Measurements from ENCODE around the gene SRPRB.

GRCh38 chr3:133821767-133822638 is 16.4 kb downstream of the SRPRB start:
- TF ChIP-seq POLR2AphosphoS5 (IDR thresholded peaks at IDR 0.05; ENCODE audit: low read depth, low read length) = 0 out of 2 replicates have a peak, but pooled peaks have one; percentile 23
- no peak for TF ChIP-seq POLR2A (IDR thresholded peaks at IDR 0.05; ENCODE audit: low read depth, low read length)
- TF ChIP-seq TAF1 (IDR thresholded peaks at IDR 0.05; ENCODE audit: borderline replicate concordance, low read depth, low read length) = no peak
